Measurements from ENCODE around the gene ZBED4. TPM values are rescaled to one million over a fixed set of nuclear protein-coding genes. Genes with fewer than 3 reads are reported as not detected.
"Not testable (repeated sequence)": the region's sequence is repeated elsewhere in the genome, so short reads cannot be mapped to it uniquely, and the experiment has no call there.

Gene ZBED4, protein sequence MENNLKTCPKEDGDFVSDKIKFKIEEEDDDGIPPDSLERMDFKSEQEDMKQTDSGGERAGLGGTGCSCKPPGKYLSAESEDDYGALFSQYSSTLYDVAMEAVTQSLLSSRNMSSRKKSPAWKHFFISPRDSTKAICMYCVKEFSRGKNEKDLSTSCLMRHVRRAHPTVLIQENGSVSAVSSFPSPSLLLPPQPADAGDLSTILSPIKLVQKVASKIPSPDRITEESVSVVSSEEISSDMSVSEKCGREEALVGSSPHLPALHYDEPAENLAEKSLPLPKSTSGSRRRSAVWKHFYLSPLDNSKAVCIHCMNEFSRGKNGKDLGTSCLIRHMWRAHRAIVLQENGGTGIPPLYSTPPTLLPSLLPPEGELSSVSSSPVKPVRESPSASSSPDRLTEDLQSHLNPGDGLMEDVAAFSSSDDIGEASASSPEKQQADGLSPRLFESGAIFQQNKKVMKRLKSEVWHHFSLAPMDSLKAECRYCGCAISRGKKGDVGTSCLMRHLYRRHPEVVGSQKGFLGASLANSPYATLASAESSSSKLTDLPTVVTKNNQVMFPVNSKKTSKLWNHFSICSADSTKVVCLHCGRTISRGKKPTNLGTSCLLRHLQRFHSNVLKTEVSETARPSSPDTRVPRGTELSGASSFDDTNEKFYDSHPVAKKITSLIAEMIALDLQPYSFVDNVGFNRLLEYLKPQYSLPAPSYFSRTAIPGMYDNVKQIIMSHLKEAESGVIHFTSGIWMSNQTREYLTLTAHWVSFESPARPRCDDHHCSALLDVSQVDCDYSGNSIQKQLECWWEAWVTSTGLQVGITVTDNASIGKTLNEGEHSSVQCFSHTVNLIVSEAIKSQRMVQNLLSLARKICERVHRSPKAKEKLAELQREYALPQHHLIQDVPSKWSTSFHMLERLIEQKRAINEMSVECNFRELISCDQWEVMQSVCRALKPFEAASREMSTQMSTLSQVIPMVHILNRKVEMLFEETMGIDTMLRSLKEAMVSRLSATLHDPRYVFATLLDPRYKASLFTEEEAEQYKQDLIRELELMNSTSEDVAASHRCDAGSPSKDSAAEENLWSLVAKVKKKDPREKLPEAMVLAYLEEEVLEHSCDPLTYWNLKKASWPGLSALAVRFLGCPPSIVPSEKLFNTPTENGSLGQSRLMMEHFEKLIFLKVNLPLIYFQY
- 10 to 100 TPM in 11 of 12 donors, not detected in 1; 10.9 to 16.5 (median 12.7) TPM for polyA plus RNA-seq (ENCODE audit: insufficient read length in 12 of 12)
- long read RNA-seq, donor 1, full-length matches to known transcripts: 7 of 7 reads
- long read RNA-seq, donor 1, partial matches to known transcripts: 0 of 7 reads
- long read RNA-seq, donor 1, other reads (novel, unspliced or antisense): 0 of 7 reads
- long read RNA-seq, donor 2, full-length matches to known transcripts: 5 of 5 reads
- long read RNA-seq, donor 2, partial matches to known transcripts: 0 of 5 reads
- long read RNA-seq, donor 2, other reads (novel, unspliced or antisense): 0 of 5 reads
- long read RNA-seq, donor 3, full-length matches to known transcripts: 3 of 3 reads
- long read RNA-seq, donor 3, partial matches to known transcripts: 0 of 3 reads
- long read RNA-seq, donor 3, other reads (novel, unspliced or antisense): 0 of 3 reads
- long read RNA-seq, donor 4, full-length matches to known transcripts: 1 of 1 reads
- long read RNA-seq, donor 4, partial matches to known transcripts: 0 of 1 reads
- long read RNA-seq, donor 4, other reads (novel, unspliced or antisense): 0 of 1 reads
- long read RNA-seq, donor 5, full-length matches to known transcripts: 6 of 6 reads
- long read RNA-seq, donor 5, partial matches to known transcripts: 0 of 6 reads
- long read RNA-seq, donor 5, other reads (novel, unspliced or antisense): 0 of 6 reads
- long read RNA-seq, donor 6, full-length matches to known transcripts: 7 of 7 reads
- long read RNA-seq, donor 6, partial matches to known transcripts: 0 of 7 reads
- long read RNA-seq, donor 6, other reads (novel, unspliced or antisense): 0 of 7 reads
- long read RNA-seq, donor 7, partial matches to known transcripts: 5 of 5 reads
- long read RNA-seq, donor 7, other reads (novel, unspliced or antisense): 0 of 5 reads
- long read RNA-seq, donor 8, full-length matches to known transcripts: 1 of 1 reads
- long read RNA-seq, donor 8, partial matches to known transcripts: 0 of 1 reads
- long read RNA-seq, donor 8, other reads (novel, unspliced or antisense): 0 of 1 reads
- long read RNA-seq, donor 9, full-length matches to known transcripts: 3 of 3 reads
- long read RNA-seq, donor 9, partial matches to known transcripts: 0 of 3 reads
- long read RNA-seq, donor 9, other reads (novel, unspliced or antisense): 0 of 3 reads
- long read RNA-seq, donor 10, full-length matches to known transcripts: 5 of 11 reads
- long read RNA-seq, donor 10, partial matches to known transcripts: 0 of 11 reads
- long read RNA-seq, donor 10, other reads (novel, unspliced or antisense): 6 of 11 reads
- long read RNA-seq, donor 11, full-length matches to known transcripts: 6 of 6 reads
- long read RNA-seq, donor 11, partial matches to known transcripts: 0 of 6 reads
- long read RNA-seq, donor 11, other reads (novel, unspliced or antisense): 0 of 6 reads

DNA sequence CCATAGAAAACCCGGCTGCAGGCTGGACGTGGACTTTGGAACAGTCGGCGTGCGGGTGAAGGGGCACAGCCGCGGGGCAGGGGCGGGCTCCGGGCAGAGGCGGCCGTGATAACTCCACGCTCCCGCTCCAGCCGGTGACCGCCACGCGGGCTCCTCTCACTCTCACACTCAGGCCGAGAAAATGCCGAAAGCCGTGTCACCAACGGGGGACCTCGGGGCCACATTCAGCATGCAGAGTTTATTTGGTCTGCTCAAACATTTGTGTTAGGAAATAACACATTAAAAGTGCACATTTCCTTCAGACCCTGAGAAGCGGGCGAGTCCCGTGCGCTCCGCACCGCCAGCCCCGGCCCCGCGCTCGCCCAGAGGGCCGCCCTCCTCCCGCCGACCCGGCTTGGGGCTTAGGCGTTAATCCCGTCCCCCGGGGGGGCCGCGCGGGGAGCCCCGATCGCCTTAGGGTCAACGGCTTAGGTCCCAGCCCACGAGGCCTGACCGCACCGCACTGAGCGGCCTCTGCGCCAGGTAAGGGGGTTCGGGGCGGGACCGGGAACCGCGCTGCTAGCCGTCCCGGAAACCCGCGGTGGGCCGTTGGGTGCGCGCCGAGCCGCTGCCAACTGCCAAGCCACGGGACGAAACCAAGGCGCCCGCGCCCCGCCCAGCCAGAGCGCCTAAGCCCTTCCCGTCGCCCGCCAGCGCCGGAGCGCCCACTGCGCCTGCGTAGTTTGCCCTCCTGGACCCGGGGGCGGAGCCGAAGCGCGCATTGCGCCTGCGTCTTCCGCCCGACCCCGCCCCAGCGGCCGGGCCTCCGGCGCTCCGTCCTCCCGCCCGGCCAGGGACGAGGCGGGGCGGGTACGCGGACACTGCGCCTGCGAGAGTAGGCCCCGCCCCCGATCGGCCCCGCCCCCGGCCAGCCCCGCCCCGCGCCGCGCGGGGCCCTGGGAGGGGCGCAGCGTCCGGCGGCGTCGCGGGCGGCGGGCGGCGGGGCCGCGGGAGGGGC, at the start of gene ZBED4:
Gene ZBED4, plus strand, starts transcription at position 947 of the 997 bp plus-strand sequence. CDS start 29,819 bp downstream, outside the sequence.
- DNase-seq: peak; percentile 96

DNA sequence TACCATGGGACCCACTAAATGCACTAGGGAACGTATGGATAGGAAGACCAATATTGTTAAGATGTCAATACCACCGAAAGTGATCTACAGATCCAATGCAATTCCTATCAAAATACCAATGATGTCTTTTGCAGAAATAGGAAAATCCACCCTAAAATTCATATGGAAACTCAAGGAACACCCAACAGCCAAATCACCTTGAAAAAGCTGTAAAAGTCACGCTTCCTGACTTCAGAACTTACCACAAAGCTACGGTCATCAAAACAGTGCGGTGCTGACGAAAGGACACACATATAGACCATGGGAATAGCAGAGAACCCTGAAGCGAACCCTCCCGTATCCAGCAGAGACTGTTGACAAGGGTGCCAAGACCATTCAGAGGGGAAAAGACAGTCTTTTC, 46.5 kb upstream of the ZBED4 start:
- DNase-seq: no peak

DNA sequence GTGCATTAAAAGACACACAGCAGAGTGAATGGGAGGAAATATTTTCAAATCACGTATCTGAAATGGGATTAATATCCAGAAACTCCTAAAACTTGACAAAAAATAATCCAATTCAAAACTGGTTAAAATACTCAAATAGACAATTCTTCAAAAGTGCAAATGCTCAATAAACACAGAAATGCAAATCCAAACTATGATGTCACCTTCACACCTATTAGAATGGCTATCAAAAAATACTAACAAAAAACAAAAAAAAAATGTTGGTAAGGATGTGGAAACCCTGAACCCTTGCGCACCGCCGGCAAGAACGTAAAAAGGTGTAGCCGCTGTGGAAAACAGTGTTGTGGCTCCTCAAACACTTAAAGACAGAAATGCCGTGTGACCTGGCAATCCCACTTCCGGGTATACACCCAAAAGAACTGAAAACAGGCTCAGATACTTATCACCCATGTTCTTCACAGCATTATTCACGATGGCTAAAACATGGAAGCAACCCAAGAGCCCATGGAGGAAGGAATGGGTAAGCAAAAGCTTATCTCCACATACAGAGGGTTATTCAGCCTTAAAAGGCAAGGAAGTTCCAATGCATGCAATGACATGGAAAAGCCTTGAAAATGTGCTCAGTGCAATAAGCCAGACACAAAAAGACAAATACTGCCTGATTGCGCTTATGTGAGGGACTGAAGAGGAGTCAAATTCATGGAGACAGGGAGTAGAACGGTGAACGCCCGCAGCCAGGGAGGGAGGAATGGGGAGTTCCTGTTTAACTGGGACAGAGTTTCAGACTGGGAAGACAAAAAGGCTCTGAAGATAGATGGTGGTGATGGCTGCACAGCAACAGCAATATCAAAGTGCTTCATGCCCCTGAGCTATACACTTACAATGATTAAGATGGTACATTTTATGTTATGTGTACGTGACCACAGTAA, 45.6 kb upstream of the ZBED4 start:
- no peak for DNase-seq

DNA sequence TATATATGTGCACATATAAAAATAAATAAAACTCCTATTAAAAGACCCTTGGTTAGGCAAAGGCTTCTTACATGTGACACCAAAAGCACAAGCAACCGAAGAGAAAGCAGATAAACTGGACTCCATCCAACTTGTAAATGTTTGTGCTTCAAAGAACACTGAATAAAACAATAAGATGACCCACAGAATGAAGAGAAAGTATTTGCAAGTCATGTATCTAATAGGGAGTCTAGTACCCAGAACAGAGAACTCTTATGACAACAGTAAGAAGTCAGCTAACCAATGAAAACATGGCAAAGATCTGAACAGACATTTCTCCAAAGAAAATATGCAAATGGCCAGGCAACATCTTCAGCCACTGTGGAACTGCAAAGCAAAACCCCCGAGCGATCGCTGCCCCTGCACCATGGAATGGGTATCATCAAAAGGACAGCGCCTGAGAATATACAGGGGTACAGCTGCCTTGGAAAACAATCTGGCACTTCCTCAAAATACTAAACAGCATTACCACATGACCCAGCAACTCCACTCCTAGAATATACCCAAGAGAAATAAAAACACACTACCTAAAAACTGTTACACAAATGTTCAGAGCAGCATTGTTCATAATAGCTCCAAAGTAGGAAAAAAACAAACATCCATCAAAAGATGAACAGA, 43.2 kb upstream of the ZBED4 start:
- no peak for DNase-seq

DNA sequence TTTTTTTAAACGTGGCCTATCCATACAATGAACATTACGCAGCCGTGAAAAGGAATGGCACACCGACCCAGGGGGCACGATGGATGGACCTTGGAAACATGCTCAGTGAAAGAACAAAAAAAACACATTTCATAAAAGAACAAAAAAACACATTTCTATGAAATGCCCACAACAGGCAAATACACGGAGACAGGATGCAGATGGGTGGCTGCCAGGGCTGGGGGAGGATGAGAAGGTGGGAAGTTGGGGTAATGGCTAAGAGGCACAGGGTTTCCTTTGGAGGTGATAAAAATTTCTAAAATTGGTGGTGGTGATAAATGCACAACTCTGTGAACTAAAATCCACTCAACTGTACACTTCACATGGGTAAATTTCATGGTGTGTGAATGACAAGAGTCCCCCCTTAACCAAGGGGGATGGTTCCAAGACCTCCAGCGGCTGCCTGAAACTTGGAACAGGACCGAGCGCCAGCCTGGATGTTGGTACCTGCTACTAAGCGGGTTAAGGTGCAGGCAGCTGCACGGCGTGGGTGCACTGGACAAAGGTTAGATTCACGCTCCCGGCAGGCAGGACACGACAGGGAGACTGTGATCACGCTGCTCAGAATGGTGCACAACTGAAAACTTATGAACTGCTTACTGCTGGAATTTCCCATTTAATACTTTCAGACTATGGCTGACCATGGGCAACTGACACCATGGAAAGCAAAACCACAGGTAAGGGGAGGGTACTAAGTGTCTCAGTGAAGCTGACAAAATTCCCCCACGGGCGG, 42.4 kb upstream of the ZBED4 start:
- no peak for DNase-seq

DNA sequence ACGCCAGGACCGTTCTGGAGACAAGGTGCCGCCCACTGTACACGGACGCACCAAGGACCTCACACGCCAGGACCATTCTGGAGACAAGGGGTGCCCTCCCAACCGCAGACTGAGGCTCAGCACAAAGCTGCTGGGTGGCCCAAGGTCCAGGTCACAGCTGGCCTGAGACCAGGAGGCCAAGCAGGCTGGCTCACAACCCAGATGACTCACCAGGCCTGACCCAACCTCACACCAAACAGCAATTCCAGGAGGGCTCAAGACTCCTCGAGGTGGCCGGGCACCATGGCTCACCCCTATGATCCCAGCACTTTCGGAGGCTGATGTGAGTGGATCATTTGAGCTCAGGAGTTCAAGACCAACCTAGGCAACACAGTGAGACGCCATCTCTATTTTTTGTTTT, 40.8 kb upstream of the ZBED4 start:
- no peak for DNase-seq

DNA sequence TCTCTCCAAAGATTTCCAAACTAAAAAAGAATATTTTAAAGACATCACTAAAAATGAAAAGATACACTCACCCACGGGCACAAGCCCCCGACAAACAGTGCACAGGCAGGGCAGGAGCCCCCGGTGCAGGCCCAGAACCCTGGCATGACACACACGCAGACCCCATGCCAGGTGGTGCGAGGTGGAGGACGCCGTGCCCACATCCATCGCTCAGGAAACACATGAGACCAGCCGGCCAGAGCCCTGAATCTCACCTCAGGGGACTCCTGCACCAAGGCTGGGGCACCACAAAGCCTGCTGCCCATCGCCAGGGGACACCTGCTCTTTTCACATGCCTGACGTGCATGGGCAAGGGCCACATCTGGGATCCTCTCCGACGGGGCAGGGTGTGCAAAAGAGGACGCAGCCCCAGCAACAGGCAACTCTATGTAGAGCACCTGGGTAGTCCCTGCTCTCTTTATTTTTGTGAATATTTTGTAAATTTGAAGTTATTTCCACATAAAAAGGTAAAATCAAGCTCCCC, 39.4 kb upstream of the ZBED4 start:
- DNase-seq: no peak

DNA sequence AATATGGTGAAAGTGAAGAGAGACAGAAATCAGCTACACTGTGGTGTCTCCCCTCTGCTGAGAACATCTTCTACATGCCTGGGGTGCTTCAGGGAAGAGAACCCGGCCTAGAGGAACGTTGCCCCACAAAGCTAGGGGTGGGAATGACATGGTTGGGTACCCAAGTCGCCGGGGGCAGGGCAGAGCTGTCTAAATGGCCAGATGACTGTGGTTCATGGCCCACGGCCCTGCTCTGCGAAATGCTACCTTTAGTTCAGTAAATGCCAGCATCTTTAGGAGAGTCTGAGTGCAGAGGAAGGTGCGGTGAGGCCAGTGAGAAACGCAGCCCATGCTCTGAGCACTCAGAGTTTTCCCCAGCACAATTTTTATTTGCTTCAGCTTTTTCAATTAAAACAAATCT, 38.8 kb upstream of the ZBED4 start:
- DNase-seq: no peak

DNA sequence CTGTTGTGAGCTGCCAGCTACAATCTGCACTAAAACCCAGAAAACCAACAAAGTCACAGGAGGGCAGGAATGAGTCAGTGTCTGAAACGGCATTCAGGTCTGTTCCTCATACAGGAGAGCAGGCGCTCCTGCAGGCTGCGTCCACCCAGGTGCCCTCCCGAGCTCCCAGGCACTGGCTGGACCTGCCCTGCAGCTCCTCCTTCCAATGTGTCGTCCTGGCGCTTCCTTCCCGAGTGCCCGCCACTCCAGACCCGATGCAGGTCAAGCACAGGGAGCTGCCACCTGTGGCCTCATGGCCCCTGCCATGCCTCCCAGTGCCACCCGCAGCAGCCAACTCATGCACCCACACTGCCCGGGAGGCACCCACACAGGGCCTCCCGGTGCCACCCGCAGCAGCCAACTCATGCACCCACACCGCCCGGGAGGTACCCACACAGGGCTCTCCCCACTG, 38.0 kb upstream of the ZBED4 start:
- DNase-seq: no peak

DNA sequence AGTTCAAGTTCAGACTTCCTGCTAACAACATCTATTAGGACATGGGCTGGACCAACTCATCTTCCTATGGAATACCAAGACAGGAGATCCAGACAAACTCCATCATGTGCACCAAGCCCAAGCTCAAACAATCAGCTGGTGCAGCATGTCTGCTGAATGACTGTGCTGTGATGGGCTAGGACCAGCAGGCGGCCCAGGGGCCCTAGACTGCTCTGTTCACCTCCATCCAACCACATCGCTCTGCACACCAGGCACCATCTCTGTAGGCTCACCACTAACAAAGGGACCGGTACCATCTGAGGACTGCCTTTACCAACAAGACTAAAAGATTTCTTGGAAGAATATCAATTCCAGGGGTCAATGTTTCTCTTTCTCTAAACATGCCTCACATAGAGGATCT, 36.3 kb upstream of the ZBED4 start:
- DNase-seq: no peak

DNA sequence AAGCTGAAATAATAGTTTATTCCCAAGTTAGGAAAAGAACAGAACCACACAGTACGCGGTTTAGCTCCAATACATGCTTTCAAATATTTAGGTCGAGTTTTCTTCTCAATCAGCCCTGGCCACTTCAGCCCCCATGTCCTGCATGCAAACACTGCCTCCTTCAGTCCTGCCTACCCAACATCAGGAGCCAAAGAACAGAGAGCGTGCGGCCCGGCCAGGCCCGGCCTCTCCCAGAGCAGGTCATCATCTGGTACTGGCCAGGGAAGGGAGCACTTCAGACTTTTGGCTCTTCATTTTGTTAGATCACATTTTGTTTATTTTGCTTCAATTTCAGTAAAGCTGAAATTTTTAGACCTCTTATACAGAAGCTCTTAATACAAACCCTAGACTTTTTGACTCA, 32.7 kb upstream of the ZBED4 start:
- DNase-seq: no peak

DNA sequence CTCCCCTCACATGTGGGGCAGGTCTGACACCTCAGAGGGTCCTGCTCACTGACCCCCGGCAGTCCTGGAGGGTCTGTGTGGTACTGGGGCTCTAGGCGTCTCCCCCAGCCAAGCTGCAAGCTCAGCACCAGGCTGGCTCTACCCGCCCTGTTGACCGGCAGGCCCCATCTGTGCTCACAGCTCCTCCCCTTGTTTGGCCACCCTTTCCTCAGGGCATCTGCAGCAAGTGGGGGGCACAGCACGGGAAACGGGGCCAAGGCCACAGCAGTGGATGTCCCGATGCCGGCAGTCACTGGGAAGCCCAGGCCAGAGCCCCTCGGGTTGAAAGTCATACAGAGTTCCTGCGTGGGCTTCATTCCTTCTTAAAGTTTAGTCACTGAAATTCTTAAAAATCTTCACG, 31.9 kb upstream of the ZBED4 start:
- not testable (repeated sequence) for DNase-seq

DNA sequence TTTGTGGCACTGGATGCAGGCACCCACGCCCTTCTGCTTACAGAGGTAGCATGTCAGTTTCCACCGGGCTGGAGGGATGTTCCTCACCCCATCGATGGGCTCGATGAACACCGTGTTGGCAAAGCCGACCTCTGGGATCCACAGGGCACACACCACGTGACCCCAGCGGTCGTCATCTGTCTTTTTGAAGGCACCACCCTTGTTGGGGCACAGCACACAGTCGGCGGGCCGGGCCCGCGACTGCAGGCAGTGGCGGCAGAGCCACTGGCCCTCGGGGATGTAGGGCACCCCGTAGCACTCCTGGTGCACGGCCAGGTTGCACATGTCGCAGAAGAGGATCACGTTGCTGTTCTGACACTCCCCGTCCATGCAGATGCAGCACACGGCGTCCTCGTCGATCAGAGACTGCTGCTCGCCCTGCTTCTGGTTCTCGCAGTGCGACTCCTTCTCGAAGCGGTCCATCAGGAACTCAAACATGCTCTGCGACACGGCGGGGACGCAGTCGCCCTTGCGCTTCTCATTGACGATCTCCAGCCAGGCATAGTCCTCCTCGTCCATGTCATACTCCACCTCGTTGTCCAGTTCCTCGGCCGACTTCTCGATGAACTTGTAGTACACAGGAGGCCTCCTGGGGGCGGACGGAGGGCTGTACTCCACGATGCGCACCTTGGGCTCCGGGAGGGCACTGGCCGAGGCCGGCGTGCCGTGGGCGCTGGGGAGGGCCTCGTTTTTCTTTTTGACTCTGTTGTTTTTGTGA, 30.2 kb upstream of the ZBED4 start:
- no peak for DNase-seq
